ENCODE data around the gene TGIF1.
A peak's percentile ranks its signal among the peaks of the same experiment; 100 is the strongest.

The TGIF1 gene

DNA sequence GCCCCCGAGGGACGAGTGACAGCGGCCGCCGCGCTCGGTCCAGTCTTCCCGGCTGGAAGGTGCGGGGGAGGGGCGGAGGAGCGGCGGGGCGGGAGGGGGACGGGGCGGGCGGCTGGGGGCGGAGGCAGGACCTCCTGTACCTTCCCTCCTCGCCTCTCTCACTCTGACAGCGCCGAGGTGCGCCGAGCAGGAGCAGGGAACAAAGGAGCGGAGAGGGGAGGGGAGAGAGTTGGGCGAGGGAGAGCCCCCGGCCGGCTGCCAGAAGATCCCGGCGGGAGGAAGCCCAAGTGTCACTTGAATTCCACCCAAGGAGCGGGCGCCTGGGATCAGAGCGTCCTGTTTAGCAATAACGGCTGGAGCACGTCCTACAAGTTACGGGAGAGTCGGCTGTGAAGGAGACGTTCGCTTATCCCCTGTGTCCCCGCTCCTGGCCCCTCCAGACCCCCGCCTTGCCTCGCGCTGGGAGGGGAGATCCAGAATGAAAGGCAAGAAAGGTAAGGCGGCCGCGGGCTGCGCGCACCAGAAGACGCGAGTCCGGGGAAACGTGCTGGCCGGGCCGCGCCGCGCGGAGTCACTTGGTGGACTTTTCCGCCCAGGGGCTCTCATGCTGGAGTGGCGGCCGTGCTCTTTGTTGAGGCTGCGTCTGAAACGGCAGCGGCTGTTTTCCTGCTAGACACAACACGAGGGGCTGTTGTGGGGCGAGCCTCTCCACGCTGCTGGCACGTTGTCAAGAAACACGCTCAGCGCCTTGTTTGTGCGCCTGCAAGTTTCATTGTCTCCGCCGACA, at the start of gene TGIF1:
TGIF1 (plus strand) TSS at position 161 of the 787 bp plus-strand sequence; CDS start at position 479, 318 bp downstream.
- TF ChIP-seq, protein P1, sequence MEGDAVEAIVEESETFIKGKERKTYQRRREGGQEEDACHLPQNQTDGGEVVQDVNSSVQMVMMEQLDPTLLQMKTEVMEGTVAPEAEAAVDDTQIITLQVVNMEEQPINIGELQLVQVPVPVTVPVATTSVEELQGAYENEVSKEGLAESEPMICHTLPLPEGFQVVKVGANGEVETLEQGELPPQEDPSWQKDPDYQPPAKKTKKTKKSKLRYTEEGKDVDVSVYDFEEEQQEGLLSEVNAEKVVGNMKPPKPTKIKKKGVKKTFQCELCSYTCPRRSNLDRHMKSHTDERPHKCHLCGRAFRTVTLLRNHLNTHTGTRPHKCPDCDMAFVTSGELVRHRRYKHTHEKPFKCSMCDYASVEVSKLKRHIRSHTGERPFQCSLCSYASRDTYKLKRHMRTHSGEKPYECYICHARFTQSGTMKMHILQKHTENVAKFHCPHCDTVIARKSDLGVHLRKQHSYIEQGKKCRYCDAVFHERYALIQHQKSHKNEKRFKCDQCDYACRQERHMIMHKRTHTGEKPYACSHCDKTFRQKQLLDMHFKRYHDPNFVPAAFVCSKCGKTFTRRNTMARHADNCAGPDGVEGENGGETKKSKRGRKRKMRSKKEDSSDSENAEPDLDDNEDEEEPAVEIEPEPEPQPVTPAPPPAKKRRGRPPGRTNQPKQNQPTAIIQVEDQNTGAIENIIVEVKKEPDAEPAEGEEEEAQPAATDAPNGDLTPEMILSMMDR (conservative IDR thresholded peaks at IDR 0.05; ENCODE audit: low read length), result no peak
- peak within 1 kb of the TSS; percentile 97 for H3K4me3 ChIP-seq (ENCODE audit: low read length)
- peak; percentile 87 for DNase-seq (ENCODE audit: low read depth)

- no peak for DNase-seq (ENCODE audit: low read depth)
- TF ChIP-seq, protein P1 (conservative IDR thresholded peaks at IDR 0.05; ENCODE audit: low read length), result no peak
- H3K4me3 ChIP-seq (ENCODE audit: low read length), result no peak overlapping the region
Observed at GRCh38 chr18:3400567-3401296, 49.2 kb upstream of the TGIF1 start.

DNA sequence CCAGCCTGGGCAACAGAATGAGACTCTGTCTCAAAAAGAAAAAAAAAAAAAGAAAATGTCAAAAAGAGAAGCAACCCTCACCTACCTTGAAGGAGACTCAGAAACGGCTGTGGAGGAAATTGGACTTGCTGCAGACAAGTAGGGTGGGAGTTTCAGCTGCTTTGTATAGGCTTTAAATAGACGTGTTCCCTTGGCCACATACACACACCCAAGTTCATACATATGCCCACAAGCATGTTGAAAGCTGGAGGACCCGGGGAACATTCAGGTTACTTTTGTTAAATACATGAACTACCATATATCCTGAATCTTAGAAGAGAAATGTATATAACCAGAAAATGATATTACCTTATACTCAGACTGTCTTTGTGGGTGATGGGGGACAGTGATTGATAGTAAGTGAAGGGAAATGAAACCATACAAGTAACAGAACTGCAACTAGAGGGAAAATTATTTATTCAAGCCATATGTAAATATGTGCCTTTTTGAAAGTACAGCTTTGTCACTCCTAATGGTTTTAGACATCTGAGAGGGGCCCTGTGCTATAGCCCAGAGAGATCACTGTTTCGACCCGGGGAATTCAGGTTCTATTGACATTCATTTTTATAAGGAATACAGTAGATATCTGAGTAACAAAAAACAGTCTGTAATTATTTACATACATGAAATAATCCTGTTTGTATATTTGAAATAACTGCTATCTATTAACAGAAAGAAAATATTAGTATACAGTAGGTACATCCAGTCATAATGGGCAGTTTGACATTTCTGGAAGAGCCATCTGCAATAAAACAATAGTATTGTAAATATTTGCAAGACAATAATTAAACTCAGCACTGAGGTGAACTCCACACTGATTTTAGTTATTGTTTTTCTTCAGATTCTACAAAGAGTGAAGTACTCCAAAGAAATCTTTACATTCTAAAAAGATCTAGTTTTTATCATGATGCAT, 48.0 kb upstream of the TGIF1 start:
- DNase-seq (ENCODE audit: low read depth), result no peak
- TF ChIP-seq, protein P1 (conservative IDR thresholded peaks at IDR 0.05; ENCODE audit: low read length), result no peak
- no peak overlapping the region for H3K4me3 ChIP-seq (ENCODE audit: low read length)

DNA sequence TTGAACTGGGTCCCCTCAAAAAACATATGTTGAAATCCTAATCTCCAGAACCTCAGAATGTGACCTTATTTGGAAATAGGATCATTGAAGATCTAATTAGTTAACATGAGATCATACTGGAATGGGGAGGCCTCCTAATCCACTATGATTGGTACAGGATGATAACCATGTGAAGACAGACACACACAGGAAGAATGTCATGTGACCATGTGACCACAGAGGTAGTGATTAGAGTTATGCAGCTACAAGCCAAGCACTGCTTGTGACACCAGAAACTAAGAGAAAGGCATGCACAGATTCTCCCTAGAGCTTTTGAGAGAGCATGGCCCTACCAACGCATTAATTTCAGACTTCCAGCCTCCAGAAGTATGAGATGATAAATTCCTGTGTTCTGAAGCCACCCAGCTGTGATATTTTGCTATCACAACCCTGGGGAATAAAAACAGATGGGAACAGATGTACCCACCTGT, 47.0 kb upstream of the TGIF1 start:
- TF ChIP-seq, protein P1 (conservative IDR thresholded peaks at IDR 0.05; ENCODE audit: low read length), result no peak
- peak; percentile 40 for DNase-seq (ENCODE audit: low read depth)

GRCh38 chr18:3405713-3406112, 44.3 kb upstream of the TGIF1 start:
- TF ChIP-seq, protein P1 (conservative IDR thresholded peaks at IDR 0.05; ENCODE audit: low read length), result no peak
- H3K4me3 ChIP-seq (ENCODE audit: low read length), result no peak overlapping the region
- no peak for DNase-seq (ENCODE audit: low read depth)

More for the DNA sequence above, 47.0 kb upstream of the TGIF1 start:
- no peak overlapping the region for H3K4me3 ChIP-seq (ENCODE audit: low read length)

DNA sequence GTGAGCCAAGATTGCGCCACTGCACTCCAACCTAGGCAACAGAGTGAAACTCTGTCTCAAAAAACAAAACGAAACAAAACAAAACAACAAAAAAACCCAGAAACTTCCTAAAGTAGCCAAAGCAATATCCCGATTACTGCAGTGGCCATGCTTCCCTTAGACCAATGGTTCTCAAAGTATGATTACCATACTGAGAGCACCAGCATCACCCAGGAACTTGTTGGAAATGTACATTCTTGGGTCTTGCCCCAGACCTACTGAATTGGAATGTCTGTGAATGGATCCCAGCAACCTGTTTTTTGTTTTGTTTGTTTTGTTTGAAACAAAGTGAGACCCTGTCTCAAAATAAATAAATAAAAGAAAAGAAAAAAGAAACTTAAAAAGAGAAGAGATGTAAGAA, 41.9 kb upstream of the TGIF1 start:
- no peak for DNase-seq (ENCODE audit: low read depth)
- no peak overlapping the region for H3K4me3 ChIP-seq (ENCODE audit: low read length)
- TF ChIP-seq, protein P1 (conservative IDR thresholded peaks at IDR 0.05; ENCODE audit: low read length), result no peak
